ENCODE data around the gene LDLRAD4.

LDLRAD4 gene

GRCh38 chr18:13237641-13238040, 19.1 kb downstream of the LDLRAD4 start:
- H3K4me3 ChIP-seq (ENCODE audit: low read length) = no peak overlapping the region
- no peak for TF ChIP-seq CTCF (IDR thresholded peaks at IDR 0.05; ENCODE audit: insufficient read depth, low read depth, low read length, missing control alignments)
- no peak for DNase-seq (ENCODE audit: low read depth)

- DNase-seq (ENCODE audit: low read depth) = no peak
Measured at GRCh38 chr18:13239171-13239956, 20.8 kb downstream of the LDLRAD4 start.

GRCh38 chr18:13240060-13240725, 21.6 kb downstream of the LDLRAD4 start:
- no peak for DNase-seq (ENCODE audit: low read depth)
- TF ChIP-seq CTCF (IDR thresholded peaks at IDR 0.05; ENCODE audit: insufficient read depth, low read depth, low read length, missing control alignments) = no peak
- no peak overlapping the region for H3K4me3 ChIP-seq (ENCODE audit: low read length)

More at GRCh38 chr18:13239171-13239956, 20.8 kb downstream of the LDLRAD4 start:
- no peak overlapping the region for H3K4me3 ChIP-seq (ENCODE audit: low read length)
- no peak for TF ChIP-seq CTCF (IDR thresholded peaks at IDR 0.05; ENCODE audit: insufficient read depth, low read depth, low read length, missing control alignments)

GRCh38 chr18:13241083-13241892, 22.7 kb downstream of the LDLRAD4 start:
- no peak for DNase-seq (ENCODE audit: low read depth)
- H3K4me3 ChIP-seq (ENCODE audit: low read length) = no peak overlapping the region
- TF ChIP-seq CTCF (IDR thresholded peaks at IDR 0.05; ENCODE audit: insufficient read depth, low read depth, low read length, missing control alignments) = no peak

- DNase-seq (ENCODE audit: low read depth) = no peak
- no peak overlapping the region for H3K4me3 ChIP-seq (ENCODE audit: low read length)
- TF ChIP-seq CTCF (IDR thresholded peaks at IDR 0.05; ENCODE audit: insufficient read depth, low read depth, low read length, missing control alignments) = no peak
Measured at GRCh38 chr18:13241893-13242175, 23.3 kb downstream of the LDLRAD4 start.

GRCh38 chr18:13242797-13243196, 24.2 kb downstream of the LDLRAD4 start:
- no peak for DNase-seq (ENCODE audit: low read depth)
- TF ChIP-seq CTCF (IDR thresholded peaks at IDR 0.05; ENCODE audit: insufficient read depth, low read depth, low read length, missing control alignments) = no peak
- no peak overlapping the region for H3K4me3 ChIP-seq (ENCODE audit: low read length)

All from epithelial cell of esophagus (primary cell).